ENCODE data around the gene CLSTN2.

CLSTN2 gene

DNA sequence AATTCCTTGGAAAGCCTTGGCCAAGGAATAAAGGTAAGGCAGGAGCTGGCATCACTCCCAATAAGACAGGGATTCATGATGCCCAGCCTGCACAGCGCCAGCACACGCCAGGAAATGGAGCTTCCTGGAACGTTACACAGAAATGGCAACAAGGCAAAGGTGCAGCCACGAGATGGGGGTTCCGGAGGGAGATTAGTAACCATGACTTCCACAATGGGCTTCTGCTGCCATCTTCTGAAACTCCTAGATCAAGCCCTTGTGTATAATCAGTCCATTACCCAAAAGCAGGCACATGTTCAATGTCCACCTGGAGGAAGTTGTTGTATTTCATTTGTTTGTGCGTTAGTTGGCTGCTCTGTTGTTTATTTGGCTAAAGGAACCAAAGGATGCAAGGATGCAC, 611.7 kb downstream of the CLSTN2 start:
- no peak overlapping the region for H2AFZ ChIP-seq (ENCODE audit: low read depth)
- TF ChIP-seq CTCF (conservative IDR thresholded peaks at IDR 0.05; ENCODE audit: low read depth, low read length), result no peak
- no peaks in the 10 kb centered on the region for H3K4me1 ChIP-seq (ENCODE audit: low read depth, poor library complexity, severe bottlenecking)
- H3K4me3 ChIP-seq (IDR thresholded peaks at IDR 0.05; ENCODE audit: insufficient read depth, low read depth, low read length), result no peak overlapping the region
- no peaks in the 10 kb centered on the region for H3K27me3 ChIP-seq (ENCODE audit: insufficient read depth, low read depth)
- no peaks in the 10 kb centered on the region for H4K20me1 ChIP-seq (ENCODE audit: insufficient read depth)
- no peak overlapping the region for H3K4me2 ChIP-seq
- no peak overlapping the region for H3K9ac ChIP-seq
- no peak overlapping the region for H3K27ac ChIP-seq
- no peaks in the 10 kb centered on the region for H3K79me2 ChIP-seq (ENCODE audit: insufficient read depth, low read depth)
- H3K36me3 ChIP-seq (ENCODE audit: insufficient read depth), result no peaks in the 10 kb centered on the region

GRCh38 chr3:140552403-140552802, 617.4 kb downstream of the CLSTN2 start:
- H3K9ac ChIP-seq, result no peak overlapping the region
- no peaks in the 10 kb centered on the region for H3K27me3 ChIP-seq (ENCODE audit: insufficient read depth, low read depth)
- H3K36me3 ChIP-seq (ENCODE audit: insufficient read depth), result no peaks in the 10 kb centered on the region
- no peak overlapping the region for H3K4me2 ChIP-seq
- no peaks in the 10 kb centered on the region for H3K4me1 ChIP-seq (ENCODE audit: low read depth, poor library complexity, severe bottlenecking)
- no peaks in the 10 kb centered on the region for H4K20me1 ChIP-seq (ENCODE audit: insufficient read depth)
- H2AFZ ChIP-seq (ENCODE audit: low read depth), result no peak overlapping the region
- no peak overlapping the region for H3K4me3 ChIP-seq (IDR thresholded peaks at IDR 0.05; ENCODE audit: insufficient read depth, low read depth, low read length)
- H3K79me2 ChIP-seq (ENCODE audit: insufficient read depth, low read depth), result no peaks in the 10 kb centered on the region
- no peak for TF ChIP-seq CTCF (conservative IDR thresholded peaks at IDR 0.05; ENCODE audit: low read depth, low read length)
- no peak overlapping the region for H3K27ac ChIP-seq

GRCh38 chr3:140552898-140553297, 617.9 kb downstream of the CLSTN2 start:
- Histone ChIP-seq H3K4me2 (no peak overlapping the region), H3K79me2 (ENCODE audit: insufficient read depth, low read depth) (no peaks in the 10 kb centered on the region), H3K27me3 (ENCODE audit: insufficient read depth, low read depth) (no peaks in the 10 kb centered on the region), H3K36me3 (ENCODE audit: insufficient read depth) (no peaks in the 10 kb centered on the region), H3K4me1 (ENCODE audit: low read depth, poor library complexity, severe bottlenecking) (no peaks in the 10 kb centered on the region), H3K27ac (no peak overlapping the region), H4K20me1 (ENCODE audit: insufficient read depth) (no peaks in the 10 kb centered on the region), H2AFZ (ENCODE audit: low read depth) (no peak overlapping the region), H3K9ac (no peak overlapping the region), H3K4me3 (IDR thresholded peaks at IDR 0.05; ENCODE audit: insufficient read depth, low read depth, low read length) (no peak overlapping the region)
- TF ChIP-seq CTCF (conservative IDR thresholded peaks at IDR 0.05; ENCODE audit: low read depth, low read length), result no peak

DNA sequence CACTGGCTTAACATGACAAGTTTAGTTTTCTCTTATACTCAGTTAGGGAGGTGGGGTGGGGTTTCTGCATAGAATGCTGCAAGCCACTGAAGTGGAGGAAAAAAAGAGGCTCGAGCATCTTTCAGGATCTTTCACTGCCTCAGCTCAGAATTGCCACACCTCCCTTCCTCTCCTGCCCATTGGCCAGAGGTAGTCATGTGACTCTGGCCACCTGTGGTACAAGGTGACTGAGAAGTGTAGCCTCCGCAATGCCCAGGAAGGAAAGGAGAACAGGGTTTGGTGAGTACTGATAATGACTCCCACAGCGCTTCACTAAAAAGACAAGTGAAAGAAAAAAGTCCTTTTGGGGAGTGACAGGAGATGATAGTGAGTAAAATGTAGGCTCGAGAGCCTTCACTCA, 618.6 kb downstream of the CLSTN2 start:
- Histone ChIP-seq H3K4me2 (no peak overlapping the region), H3K4me1 (ENCODE audit: low read depth, poor library complexity, severe bottlenecking) (no peaks in the 10 kb centered on the region), H3K9ac (no peak overlapping the region), H2AFZ (ENCODE audit: low read depth) (no peak overlapping the region), H3K4me3 (IDR thresholded peaks at IDR 0.05; ENCODE audit: insufficient read depth, low read depth, low read length) (no peak overlapping the region), H3K79me2 (ENCODE audit: insufficient read depth, low read depth) (no peaks in the 10 kb centered on the region), H3K36me3 (ENCODE audit: insufficient read depth) (no peaks in the 10 kb centered on the region), H3K27ac (no peak overlapping the region), H4K20me1 (ENCODE audit: insufficient read depth) (no peaks in the 10 kb centered on the region), H3K27me3 (ENCODE audit: insufficient read depth, low read depth) (no peaks in the 10 kb centered on the region)
- TF ChIP-seq CTCF (conservative IDR thresholded peaks at IDR 0.05; ENCODE audit: low read depth, low read length), result no peak

DNA sequence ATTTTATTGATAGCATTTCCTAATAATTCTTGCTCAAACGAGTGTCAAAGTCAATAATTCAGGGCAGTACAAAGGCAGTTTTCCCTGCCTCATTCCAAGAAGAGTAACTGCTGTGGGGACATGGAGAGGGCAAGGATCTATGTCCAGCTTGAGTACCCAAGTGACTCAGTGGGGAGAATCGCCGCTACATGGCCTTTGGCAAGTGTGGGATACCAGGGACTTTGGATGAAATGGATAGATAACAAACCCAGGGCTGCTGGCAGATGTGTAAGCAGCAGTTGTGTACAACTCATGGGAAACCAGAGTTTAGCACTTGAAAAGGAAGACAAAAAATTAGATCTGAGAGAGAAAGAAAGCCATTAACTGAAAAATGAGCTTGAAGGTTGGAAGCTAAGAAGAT, 620.7 kb downstream of the CLSTN2 start:
- Histone ChIP-seq H4K20me1 (ENCODE audit: insufficient read depth) (no peaks in the 10 kb centered on the region), H3K27me3 (ENCODE audit: insufficient read depth, low read depth) (no peaks in the 10 kb centered on the region), H3K4me3 (IDR thresholded peaks at IDR 0.05; ENCODE audit: insufficient read depth, low read depth, low read length) (no peak overlapping the region), H3K27ac (no peak overlapping the region), H3K36me3 (ENCODE audit: insufficient read depth) (no peaks in the 10 kb centered on the region), H3K9ac (no peak overlapping the region), H2AFZ (ENCODE audit: low read depth) (no peak overlapping the region), H3K4me1 (ENCODE audit: low read depth, poor library complexity, severe bottlenecking) (no peaks in the 10 kb centered on the region), H3K4me2 (no peak overlapping the region), H3K79me2 (ENCODE audit: insufficient read depth, low read depth) (no peaks in the 10 kb centered on the region)
- no peak for TF ChIP-seq CTCF (conservative IDR thresholded peaks at IDR 0.05; ENCODE audit: low read depth, low read length)
